HCT116 (cell line): ENCODE measurements around the gene WWOX. TPM values are rescaled to one million over a fixed set of nuclear protein-coding genes. Genes with fewer than 3 reads are reported as not detected.

Source experiments
- ATAC-seq: fragments of 200-7000 bp; cut with Tn5 transposase; 2 replicates; pipeline ENCODE4 v1.9.1; 2020; ENCODE audit warnings: mild to moderate bottlenecking, moderate library complexity
- BruUV-seq: library from RNA; stranded (reverse); fragments of 400-500 nt; replicated peaks from 2 replicates; lab custom pipeline; 2021; lab: Mats Ljungman, UMichigan
- CTCF ChIA-PET: fragments of 300-600 bp; sonication (Branson Sonifier 250); formaldehyde crosslinking; loops from one replicate; lab custom pipeline; 2021; ENCODE audit warnings: antibody characterized with exemption; lab: Charles Lee
- POLR2A ChIA-PET: fragments of 300-600, 350-600 bp; sonication (Branson Sonifier 250); formaldehyde crosslinking; loops from one replicate; lab custom pipeline; 2021; ENCODE audit warnings: antibody characterized with exemption; lab: Charles Lee
- RAD21 ChIA-PET, 2 experiments: fragments of 300-600 bp; sonication (Branson Sonifier 250); formaldehyde crosslinking; loops; one replicate each; lab custom pipeline; 2023; ENCODE audit warnings: low total read pairs in 2 of 2; ENCODE audit not compliant: uncharacterized antibody in 2 of 2, unreplicated experiment in 2 of 2, low non-redundant PET in 1 of 2; lab: Charles Lee
- DNase-seq: peaks from one replicate; pipeline ENCODE4 v3.0.0-alpha.2; 2010; ENCODE audit warnings: low read depth, low spot score
- H2AFZ ChIP-seq: fragments of 200-600 bp; shearing (Covaris generic), sonication (generic); 2 replicates; pipeline ENCODE4 v1.6.1; 2017; ENCODE audit warnings: low read depth, mixed run types, mixed read lengths, antibody characterized with exemption, low read length; ENCODE audit not compliant: poor library complexity, severe bottlenecking
- H3K27ac ChIP-seq: 2 replicates; pipeline ENCODE4 v1.5.1; 2012; ENCODE audit warnings: low read depth, low read length
- H3K27me3 ChIP-seq: fragments of 200-600 bp; sonication (generic); 2 replicates; pipeline ENCODE4 v1.6.1; 2016; ENCODE audit warnings: mixed run types, low read length, mixed read lengths; ENCODE audit not compliant: insufficient read depth
- H3K36me3 ChIP-seq, 2 experiments: fragments of 200-500 bp in 1 of 2; fragments of 200-600 bp in 1 of 2; sonication (Bioruptor generic) in 1 of 2; sonication (generic) in 1 of 2; 2 replicates each; pipeline versions ENCODE4 v1.5.1 to v1.6.1; 2014 to 2016; ENCODE audit warnings: low read length in 2 of 2, inconsistent platforms in 1 of 2, mixed read lengths in 1 of 2, mixed run types in 1 of 2; ENCODE audit not compliant: insufficient read depth in 2 of 2, control insufficient read depth in 1 of 2
- H3K4me1 ChIP-seq, 2 experiments: fragments of 200-600 bp in 1 of 2; sonication (generic) in 1 of 2; 2 replicates each; pipeline versions ENCODE4 v1.5.1 to v1.6.1; 2012 to 2017; ENCODE audit warnings: low read length in 2 of 2, inconsistent platforms in 1 of 2, mild to moderate bottlenecking in 1 of 2, mixed read lengths in 1 of 2, mixed run types in 1 of 2, moderate library complexity in 1 of 2; ENCODE audit not compliant: insufficient read depth in 2 of 2, control insufficient read depth in 1 of 2
- H3K4me2 ChIP-seq: fragments of 200-600 bp; sonication (generic); 2 replicates; pipeline ENCODE4 v1.6.1; 2017; ENCODE audit warnings: mixed run types, low read length, mixed read lengths
- H3K4me3 ChIP-seq, 2 experiments: fragments of 200-600 bp in 1 of 2; sonication (generic) in 1 of 2; replicated peaks in 1 of 2; 2 replicates each; pipeline ENCODE4 v1.5.1; 2011 to 2016; ENCODE audit warnings: low read length in 2 of 2, control low read depth in 1 of 2, low read depth in 1 of 2, mild to moderate bottlenecking in 1 of 2, mixed read lengths in 1 of 2, mixed run types in 1 of 2
- H3K79me2 ChIP-seq: fragments of 200-600 bp; sonication (generic); 2 replicates; pipeline ENCODE4 v1.6.1; 2017; ENCODE audit warnings: mild to moderate bottlenecking, mixed run types, low read length, moderate library complexity, mixed read lengths; ENCODE audit not compliant: insufficient read depth
- H3K9ac ChIP-seq: fragments of 200-600 bp; sonication (generic); 2 replicates; pipeline ENCODE4 v1.6.1; 2016; ENCODE audit warnings: low read length, mixed read lengths
- H3K9me2 ChIP-seq: fragments of 200-600 bp; sonication (generic), shearing (Covaris generic); 2 replicates; pipeline ENCODE4 v1.6.1; 2017; ENCODE audit warnings: mixed run types, mild to moderate bottlenecking, moderate library complexity; ENCODE audit not compliant: insufficient read depth
- H3K9me3 ChIP-seq, 2 experiments: fragments of 200-500 bp in 1 of 2; fragments of 200-600 bp in 1 of 2; sonication (Bioruptor generic) in 1 of 2; sonication (generic) in 1 of 2; 2 replicates each; pipeline ENCODE4 v1.6.1; 2014 to 2017; ENCODE audit warnings: low read length in 2 of 2, mixed read lengths in 2 of 2, inconsistent platforms in 1 of 2, low read depth in 1 of 2, mild to moderate bottlenecking in 1 of 2, mixed run types in 1 of 2, moderate library complexity in 1 of 2; ENCODE audit not compliant: control insufficient read depth in 1 of 2, insufficient read depth in 1 of 2
- H4K20me1 ChIP-seq: fragments of 200-600 bp; sonication (generic), shearing (Covaris generic); 2 replicates; pipeline ENCODE4 v1.6.1; 2017; ENCODE audit warnings: mixed run types, mild to moderate bottlenecking, moderate library complexity; ENCODE audit not compliant: insufficient read depth
- ATF3 ChIP-seq: IDR thresholded peaks from 2 replicates; pipeline ENCODE4 v1.6.1; 2012
- EGR1 ChIP-seq: IDR thresholded peaks from 2 replicates; pipeline ENCODE4 v1.6.1; 2012; ENCODE audit warnings: low read depth
- ELF1 ChIP-seq: IDR thresholded peaks from 2 replicates; pipeline ENCODE4 v1.6.1; 2012; ENCODE audit warnings: low read depth, borderline replicate concordance
- EZH2 ChIP-seq: fragments of 200-600 bp; sonication (generic); IDR thresholded peaks from 2 replicates; pipeline ENCODE4 v1.6.1; 2017; ENCODE audit warnings: antibody characterized with exemption, mixed run types
- EZH2phosphoT487 ChIP-seq: fragments of 200-600 bp; IDR thresholded peaks from 2 replicates; pipeline ENCODE4 v1.6.1; 2018; ENCODE audit warnings: antibody characterized with exemption, borderline replicate concordance
- JUND ChIP-seq: IDR thresholded peaks from 2 replicates; pipeline ENCODE4 v1.6.1; 2012
- MAX ChIP-seq: IDR thresholded peaks from 2 replicates; pipeline ENCODE4 v1.6.1; 2012
- POLR2A ChIP-seq: IDR thresholded peaks from 2 replicates; pipeline ENCODE4 v1.7.0; 2011; ENCODE audit warnings: borderline replicate concordance; ENCODE audit not compliant: insufficient read depth, insufficient read length; ENCODE audit errors: extremely low read depth
- POLR2AphosphoS5 ChIP-seq: IDR thresholded peaks from 2 replicates; pipeline ENCODE4 v1.6.1; 2011; ENCODE audit warnings: mild to moderate bottlenecking, low read depth, low read length, moderate library complexity
- RAD21 ChIP-seq: IDR thresholded peaks from 2 replicates; pipeline ENCODE4 v1.6.1; 2012; ENCODE audit warnings: low read depth, mild to moderate bottlenecking
- SIN3A ChIP-seq: IDR thresholded peaks from 2 replicates; pipeline ENCODE4 v1.6.1; 2012; ENCODE audit warnings: low read depth
- TCF7L2 ChIP-seq: IDR thresholded peaks from 2 replicates; pipeline ENCODE4 v1.7.0; 2011; ENCODE audit warnings: borderline replicate concordance, inconsistent platforms; ENCODE audit not compliant: insufficient read depth, insufficient read length; ENCODE audit errors: extremely low read depth
- YY1 ChIP-seq: IDR thresholded peaks from 2 replicates; pipeline ENCODE4 v1.6.1; 2011; ENCODE audit warnings: low read length, low read depth, moderate library complexity, mild to moderate bottlenecking; ENCODE audit not compliant: insufficient replicate concordance; ENCODE audit errors: extremely low read depth
- ZBTB33 ChIP-seq: IDR thresholded peaks from 2 replicates; pipeline ENCODE4 v1.6.1; 2011; ENCODE audit warnings: mild to moderate bottlenecking, low read length, moderate library complexity; ENCODE audit not compliant: insufficient replicate concordance; ENCODE audit errors: extremely low read depth
- ZFX ChIP-seq: fragments of 450-650 bp; IDR thresholded peaks from 2 replicates; pipeline ENCODE4 v1.6.1; 2017
- ZNF274 ChIP-seq: fragments of 200-500 bp; sonication (Bioruptor generic); IDR thresholded peaks from 2 replicates; pipeline ENCODE4 v1.6.1; 2014; ENCODE audit warnings: mild to moderate bottlenecking, low read depth, low read length, inconsistent platforms
- intact Hi-C: fragments of 100-400 bp; cut with micrococcal nuclease; formaldehyde crosslinking; loops from 2 replicates; pipeline ENCODE4 v1.10.0; 2022
- total RNA-seq: library from RNA; stranded (reverse); gene quantifications from one replicate; pipeline ENCODE4 v1.2.1, GENCODE V29; 2021; ENCODE audit not compliant: unreplicated experiment
- TF ChIP-seq, protein P1 (sequence below), 3 experiments: fragments of 200-600 bp in 1 of 3; sonication (generic) in 1 of 3; IDR thresholded peaks in 2 of 3; conservative IDR thresholded peaks in 1 of 3; 2 replicates each; pipeline ENCODE4 v1.5.1; 2012 to 2017; ENCODE audit warnings: low read depth in 2 of 3, low read length in 2 of 3, antibody characterized with exemption in 1 of 3, borderline replicate concordance in 1 of 3, control low read depth in 1 of 3, mild to moderate bottlenecking in 1 of 3, mixed read lengths in 1 of 3, mixed run types in 1 of 3, moderate library complexity in 1 of 3; ENCODE audit not compliant: insufficient read depth in 1 of 3

The WWOX gene
- total RNA-seq, 1 experiment from 2014 or later: 13.7 TPM

GRCh38 chr16:78789561-78789960, 690.1 kb downstream of the WWOX start:
- H3K27ac ChIP-seq: no peak overlapping the region
- no peak overlapping the region for H3K4me2 ChIP-seq
- H3K79me2 ChIP-seq: no peaks in the 10 kb centered on the region
- TF ChIP-seq YY1 (no peak), POLR2A (no peak), ATF3 (no peak), MAX (no peak), EZH2 (no peak)
- TF ChIP-seq, protein P1, sequence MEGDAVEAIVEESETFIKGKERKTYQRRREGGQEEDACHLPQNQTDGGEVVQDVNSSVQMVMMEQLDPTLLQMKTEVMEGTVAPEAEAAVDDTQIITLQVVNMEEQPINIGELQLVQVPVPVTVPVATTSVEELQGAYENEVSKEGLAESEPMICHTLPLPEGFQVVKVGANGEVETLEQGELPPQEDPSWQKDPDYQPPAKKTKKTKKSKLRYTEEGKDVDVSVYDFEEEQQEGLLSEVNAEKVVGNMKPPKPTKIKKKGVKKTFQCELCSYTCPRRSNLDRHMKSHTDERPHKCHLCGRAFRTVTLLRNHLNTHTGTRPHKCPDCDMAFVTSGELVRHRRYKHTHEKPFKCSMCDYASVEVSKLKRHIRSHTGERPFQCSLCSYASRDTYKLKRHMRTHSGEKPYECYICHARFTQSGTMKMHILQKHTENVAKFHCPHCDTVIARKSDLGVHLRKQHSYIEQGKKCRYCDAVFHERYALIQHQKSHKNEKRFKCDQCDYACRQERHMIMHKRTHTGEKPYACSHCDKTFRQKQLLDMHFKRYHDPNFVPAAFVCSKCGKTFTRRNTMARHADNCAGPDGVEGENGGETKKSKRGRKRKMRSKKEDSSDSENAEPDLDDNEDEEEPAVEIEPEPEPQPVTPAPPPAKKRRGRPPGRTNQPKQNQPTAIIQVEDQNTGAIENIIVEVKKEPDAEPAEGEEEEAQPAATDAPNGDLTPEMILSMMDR (IDR thresholded peaks at IDR 0.05 in 2 of 3, conservative IDR thresholded peaks at IDR 0.05 in 1 of 3; ENCODE audit: borderline replicate concordance in 1 of 3, insufficient read depth in 1 of 3, low read depth in 2 of 3, low read length in 2 of 3): no peak
- ChIA-PET CTCF (no interaction called here), RAD21 (no interaction called here), POLR2A (no interaction called here)
- H3K9me2 ChIP-seq: no peaks in the 10 kb centered on the region
- no peaks in the 10 kb centered on the region for H3K36me3 ChIP-seq
- H3K4me1 ChIP-seq: no peaks in the 10 kb centered on the region
- no peak overlapping the region for H2AFZ ChIP-seq
- no peak for ATAC-seq
- no peak for DNase-seq
- intact Hi-C loops: no loop called here
- H3K9me3 ChIP-seq: peaks cover 0 to 3% of the 10 kb centered on the region in 2 experiments; a peak in 2 of 4 replicates
- H3K4me3 ChIP-seq: no peak overlapping the region
- H3K9ac ChIP-seq: no peak overlapping the region
- no peaks in the 10 kb centered on the region for H3K27me3 ChIP-seq
- no TSS peak for BruUV-seq
- H4K20me1 ChIP-seq: no peaks in the 10 kb centered on the region

DNA sequence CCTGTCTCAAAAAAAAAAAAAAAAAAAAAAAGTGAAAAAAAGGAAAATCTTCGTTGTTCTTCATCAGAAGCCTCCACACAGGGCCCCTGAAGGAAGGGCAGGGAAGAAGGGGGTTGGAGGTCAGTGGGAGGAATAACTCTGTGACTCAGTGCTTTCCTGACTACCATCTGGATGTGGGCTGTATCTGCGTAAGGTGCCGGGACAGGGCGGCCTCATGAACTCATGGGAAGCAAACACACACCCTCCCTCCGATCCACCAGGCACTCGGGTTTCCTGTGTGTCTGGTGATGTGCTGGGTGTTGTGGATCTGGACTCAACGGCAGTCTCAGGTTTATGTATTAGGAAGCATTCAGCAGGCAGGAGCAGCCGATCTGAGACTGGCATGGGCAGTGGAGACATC, 691.6 kb downstream of the WWOX start:
- Histone ChIP-seq H4K20me1 (no peaks in the 10 kb centered on the region), H3K79me2 (no peaks in the 10 kb centered on the region), H3K4me3 (no peak overlapping the region), H3K27me3 (no peaks in the 10 kb centered on the region), H3K4me2 (no peak overlapping the region), H3K36me3 (no peaks in the 10 kb centered on the region), H3K9me2 (no peaks in the 10 kb centered on the region), H3K27ac (no peak overlapping the region), H2AFZ (no peak overlapping the region), H3K4me1 (no peaks in the 10 kb centered on the region), H3K9me3 (peaks cover 3% of the 10 kb centered on the region in 2 experiments; a peak in 2 of 4 replicates), H3K9ac (no peak overlapping the region)
- intact Hi-C loops: no loop called here
- no peak for TF ChIP-seq JUND
- no peak for TF ChIP-seq EZH2phosphoT487
- no peak for TF ChIP-seq ZBTB33
- no peak for TF ChIP-seq ELF1
- no peak for TF ChIP-seq ZFX
- TF ChIP-seq EZH2: no peak
- no peak for TF ChIP-seq EGR1
- no peak for TF ChIP-seq RAD21
- TF ChIP-seq POLR2AphosphoS5: no peak
- no peak for TF ChIP-seq POLR2A
- TF ChIP-seq MAX: no peak
- TF ChIP-seq SIN3A: no peak
- no peak for TF ChIP-seq ZNF274
- TF ChIP-seq TCF7L2: no peak
- BruUV-seq: no TSS peak
- no peak for ATAC-seq
- ChIA-PET POLR2A (no interaction called here), CTCF (no interaction called here), RAD21 (no interaction called here)
- no peak for DNase-seq
